ENCODE data around the gene APOL3. TPM values are rescaled to one million over a fixed set of nuclear protein-coding genes. Genes with fewer than 3 reads are reported as not detected.

APOL3 gene
- total RNA-seq, 1 experiment from 2014 or later = not detected

DNA sequence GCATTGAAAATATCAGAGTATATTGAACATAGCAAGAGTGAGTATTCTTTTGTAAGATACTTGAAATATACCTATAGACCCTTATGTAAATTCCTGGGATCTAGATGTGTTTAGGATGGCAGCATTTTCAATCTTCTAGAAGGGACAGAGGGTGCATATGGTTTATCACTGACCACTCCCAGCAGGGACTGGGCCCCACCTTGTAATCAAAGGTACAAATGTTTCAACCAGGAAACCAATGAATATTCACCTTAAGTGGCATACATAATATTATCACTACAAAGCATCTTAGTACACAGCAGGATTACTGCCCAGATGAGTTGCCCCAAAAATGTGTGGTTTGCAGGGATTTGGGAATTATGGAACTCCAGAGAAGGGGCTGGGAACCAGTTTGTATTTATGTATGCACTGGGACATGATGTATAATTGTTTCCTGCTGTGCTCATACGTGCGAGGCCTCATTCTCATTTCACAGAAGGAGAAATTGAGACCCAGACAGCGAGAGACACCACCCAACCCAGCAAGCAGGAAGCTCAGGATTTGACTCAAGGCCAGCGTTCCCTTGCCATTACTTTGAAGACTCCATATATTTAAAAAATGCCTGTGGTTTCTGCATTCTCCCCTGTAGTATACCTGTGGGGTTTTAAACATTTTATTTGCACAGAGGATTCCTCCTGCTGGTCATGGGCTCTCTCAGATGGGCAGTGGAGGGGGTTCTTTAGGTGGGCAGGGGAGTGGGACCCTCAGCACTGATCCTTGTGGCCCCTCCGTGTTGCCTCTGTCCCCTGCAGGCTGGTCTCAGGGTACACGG, 35.9 kb upstream of the APOL3 start:
- no peaks in the 10 kb centered on the region for H3K36me3 Mint-ChIP-seq (ENCODE audit: insufficient read depth in 1 of 3, low read depth in 3 of 3)
- no peak overlapping the region for H2AFZ ChIP-seq (ENCODE audit: low read length)
- H3K4ac ChIP-seq (ENCODE audit: low read depth, low read length) = no peak overlapping the region
- peaks cover 34 to 47% of the 10 kb centered on the region in 2 experiments for H3K4me1 Mint-ChIP-seq
- H3K27me3 Mint-ChIP-seq (ENCODE audit: low read depth) = peaks cover 2% of the 10 kb centered on the region; the same call in 1 of the 2 replicates
- no peaks in the 10 kb centered on the region; a peak in 1 of 5 replicates for H3K9me3 Mint-ChIP-seq
- H3K4me2 ChIP-seq (ENCODE audit: insufficient read depth, insufficient read length, low read length) = no peak overlapping the region
- no peak for DNase-seq
- no peaks in the 10 kb centered on the region for H4K20me1 ChIP-seq (ENCODE audit: control insufficient read depth, insufficient read depth, insufficient read length)
- H4K91ac ChIP-seq (ENCODE audit: insufficient read length, low read depth, low read length) = no peak overlapping the region
- no peak overlapping the region for H3T11ph ChIP-seq (ENCODE audit: low read length)
- no peak overlapping the region for H2BK15ac ChIP-seq (ENCODE audit: low read depth, low read length)
- no peak overlapping the region for H2BK120ac ChIP-seq (ENCODE audit: low read depth, low read length, poor library complexity, severe bottlenecking)
- H3K23me2 ChIP-seq (ENCODE audit: insufficient read length, low read depth, low read length, poor library complexity, severe bottlenecking) = no peaks in the 10 kb centered on the region
- H4K8ac ChIP-seq (replicated peaks; ENCODE audit: insufficient read length, low read depth, low read length) = no peak overlapping the region
- no peaks in the 10 kb centered on the region for H3K79me2 ChIP-seq (ENCODE audit: insufficient read depth, low read length)
- H3K9ac ChIP-seq (ENCODE audit: extremely low read depth, insufficient read length, low read length) = no peak overlapping the region
- TF ChIP-seq, protein P1, sequence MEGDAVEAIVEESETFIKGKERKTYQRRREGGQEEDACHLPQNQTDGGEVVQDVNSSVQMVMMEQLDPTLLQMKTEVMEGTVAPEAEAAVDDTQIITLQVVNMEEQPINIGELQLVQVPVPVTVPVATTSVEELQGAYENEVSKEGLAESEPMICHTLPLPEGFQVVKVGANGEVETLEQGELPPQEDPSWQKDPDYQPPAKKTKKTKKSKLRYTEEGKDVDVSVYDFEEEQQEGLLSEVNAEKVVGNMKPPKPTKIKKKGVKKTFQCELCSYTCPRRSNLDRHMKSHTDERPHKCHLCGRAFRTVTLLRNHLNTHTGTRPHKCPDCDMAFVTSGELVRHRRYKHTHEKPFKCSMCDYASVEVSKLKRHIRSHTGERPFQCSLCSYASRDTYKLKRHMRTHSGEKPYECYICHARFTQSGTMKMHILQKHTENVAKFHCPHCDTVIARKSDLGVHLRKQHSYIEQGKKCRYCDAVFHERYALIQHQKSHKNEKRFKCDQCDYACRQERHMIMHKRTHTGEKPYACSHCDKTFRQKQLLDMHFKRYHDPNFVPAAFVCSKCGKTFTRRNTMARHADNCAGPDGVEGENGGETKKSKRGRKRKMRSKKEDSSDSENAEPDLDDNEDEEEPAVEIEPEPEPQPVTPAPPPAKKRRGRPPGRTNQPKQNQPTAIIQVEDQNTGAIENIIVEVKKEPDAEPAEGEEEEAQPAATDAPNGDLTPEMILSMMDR (conservative IDR thresholded peaks at IDR 0.05) = no peak
- H3K4me3 Mint-ChIP-seq = peak overlapping the region in 1 of 2 experiments; percentile 53; a peak in 1 of 5 replicates
- peak overlapping the region; percentile 33 for H3K18ac ChIP-seq (ENCODE audit: insufficient read length, low read depth, low read length)
- H3K27ac Mint-ChIP-seq = peak overlapping the region; percentile 80 to 94 (median 89); a peak in 1 of 7 replicates
- H2AK5ac ChIP-seq (ENCODE audit: insufficient read length, low read length) = no peak overlapping the region
- no peak overlapping the region for H3K14ac ChIP-seq (ENCODE audit: insufficient read depth, low read length)
- H3K56ac ChIP-seq (ENCODE audit: insufficient read length, low read depth, low read length) = no peak overlapping the region
- no peaks in the 10 kb centered on the region for H3K9me3 ChIP-seq (ENCODE audit: control insufficient read depth, low read depth, low read length)
- no peak overlapping the region for H3K27ac ChIP-seq (ENCODE audit: insufficient read length, low read depth, low read length)
- H3K79me1 ChIP-seq (ENCODE audit: insufficient read depth, low read depth, low read length, poor library complexity, severe bottlenecking) = no peaks in the 10 kb centered on the region
- no peak overlapping the region for H3K23ac ChIP-seq (ENCODE audit: insufficient read length, low read depth, low read length)
- no peak overlapping the region for H4K5ac ChIP-seq (ENCODE audit: insufficient read length, low read depth, low read length)
- no peaks in the 10 kb centered on the region for H3K27me3 ChIP-seq (ENCODE audit: insufficient read depth, low read length)
- WGBS (ENCODE audit: extremely low coverage, insufficient read length, low lambda C conversion rate) = no CpG with 5 or more reads among the region's 6 CpGs
- H2BK5ac ChIP-seq (ENCODE audit: insufficient read length, low read length) = no peak overlapping the region
- H2BK20ac ChIP-seq (ENCODE audit: low read depth, low read length, poor library complexity, severe bottlenecking) = no peak overlapping the region
- H3K4me1 ChIP-seq (ENCODE audit: insufficient read depth, low read length) = peaks cover 4% of the 10 kb centered on the region; the same call in 1 of the 2 replicates
- no peak overlapping the region for H2BK12ac ChIP-seq (ENCODE audit: insufficient read length, low read depth, low read length)
